ENCODE measurements around the gene ARHGAP42.

The ARHGAP42 gene

DNA sequence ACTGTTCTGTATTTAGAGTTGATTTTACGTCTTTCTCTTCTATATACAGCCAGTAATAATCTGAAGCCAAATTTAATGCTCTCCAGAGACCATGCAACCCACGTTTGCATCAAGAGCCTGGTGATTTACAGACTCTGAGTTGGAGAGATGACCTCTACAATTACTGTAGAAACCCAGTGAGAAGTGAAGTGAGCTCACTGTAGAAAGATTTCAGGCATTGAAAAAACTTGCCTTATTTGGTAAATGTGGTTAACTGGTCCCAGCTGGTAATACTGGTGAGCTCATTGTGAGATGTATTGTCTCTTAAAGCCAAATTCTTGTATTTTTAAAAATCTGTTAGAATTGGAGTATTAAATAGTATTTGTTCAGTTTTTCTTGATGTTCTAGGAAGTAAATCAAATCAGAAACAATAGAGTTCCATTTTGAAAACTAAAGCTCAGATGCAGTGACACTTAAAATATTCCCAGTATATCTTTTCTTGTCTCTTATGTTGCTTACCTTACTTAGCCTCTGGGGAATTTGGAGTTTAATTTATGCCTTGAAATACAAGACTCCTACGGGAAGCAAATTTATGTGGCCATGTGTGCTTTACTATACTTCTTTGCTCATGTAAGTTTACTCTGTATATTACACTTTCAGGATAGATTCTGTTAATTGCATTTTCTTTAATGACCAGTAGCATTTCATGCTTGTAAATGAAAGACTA is 189.9 kb downstream of the ARHGAP42 start:
- in situ Hi-C loops (cut with MboI; ENCODE audit: low pct_unique_long_range_greater_than_20kb, low sequenced_read_pairs, unreplicated experiment), result no loop called here
- TF ChIP-seq CTCF (IDR thresholded peaks at IDR 0.05; ENCODE audit: extremely low read depth, insufficient read depth, missing control alignments), result no peak
- peak; percentile 38 for DNase-seq (ENCODE audit: low spot score)

GRCh38 chr11:100878474-100878873 is 191.4 kb downstream of the ARHGAP42 start:
- no peak for DNase-seq (ENCODE audit: low spot score)
- in situ Hi-C loops (cut with MboI; ENCODE audit: low pct_unique_long_range_greater_than_20kb, low sequenced_read_pairs, unreplicated experiment), result no loop called here
- TF ChIP-seq CTCF (IDR thresholded peaks at IDR 0.05; ENCODE audit: extremely low read depth, insufficient read depth, missing control alignments), result no peak

DNA sequence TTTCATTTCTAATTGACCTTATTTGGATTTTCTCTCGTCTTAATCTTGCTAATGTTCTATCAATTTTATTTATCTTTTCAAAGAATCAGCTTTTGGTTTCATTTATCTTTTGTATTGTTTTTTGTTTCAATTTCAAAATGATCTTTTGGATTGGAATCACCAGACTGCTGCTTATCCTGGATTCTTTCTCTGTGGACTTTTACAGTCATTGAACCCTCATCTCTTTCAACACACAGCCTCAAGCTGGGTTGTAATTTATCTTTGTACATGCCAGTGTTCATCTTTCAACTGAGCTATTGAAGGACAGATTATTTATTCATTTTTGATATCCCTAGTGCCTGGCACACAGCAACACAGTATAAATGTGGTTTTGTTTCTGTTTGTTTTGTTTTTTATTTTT is 195.9 kb downstream of the ARHGAP42 start:
- in situ Hi-C loops (cut with MboI; ENCODE audit: low pct_unique_long_range_greater_than_20kb, low sequenced_read_pairs, unreplicated experiment), result no loop called here
- TF ChIP-seq CTCF (IDR thresholded peaks at IDR 0.05; ENCODE audit: extremely low read depth, insufficient read depth, missing control alignments), result no peak
- no peak for DNase-seq (ENCODE audit: low spot score)

DNA sequence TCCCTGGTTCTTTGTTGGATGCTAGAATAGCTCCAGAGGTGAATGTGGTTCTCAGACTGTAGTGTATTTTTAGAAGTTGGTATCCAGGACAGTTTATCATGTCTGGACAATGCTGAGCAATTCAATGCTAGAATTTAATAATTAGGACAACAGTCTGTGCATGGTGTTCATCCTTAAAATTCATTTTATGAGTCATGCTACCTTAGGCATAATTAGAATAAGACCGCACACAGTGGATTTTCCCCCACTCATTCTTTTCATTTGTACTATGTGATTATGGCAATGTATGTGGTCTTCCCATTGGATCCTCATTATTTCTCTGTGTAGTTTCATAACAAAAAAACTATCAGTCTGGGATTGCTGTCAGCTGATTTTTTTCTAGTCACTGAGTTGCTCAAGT is 196.7 kb downstream of the ARHGAP42 start:
- no peak for TF ChIP-seq CTCF (IDR thresholded peaks at IDR 0.05; ENCODE audit: extremely low read depth, insufficient read depth, missing control alignments)
- DNase-seq (ENCODE audit: low spot score), result no peak
- in situ Hi-C loops (cut with MboI; ENCODE audit: low pct_unique_long_range_greater_than_20kb, low sequenced_read_pairs, unreplicated experiment), result no loop called here

- no peak for DNase-seq (ENCODE audit: low spot score)
- in situ Hi-C loops (cut with MboI; ENCODE audit: low pct_unique_long_range_greater_than_20kb, low sequenced_read_pairs, unreplicated experiment), result no loop called here
- no peak for TF ChIP-seq CTCF (IDR thresholded peaks at IDR 0.05; ENCODE audit: extremely low read depth, insufficient read depth, missing control alignments)
Measured at GRCh38 chr11:100887659-100888058, 200.6 kb downstream of the ARHGAP42 start.

GRCh38 chr11:100888836-100889235 is 201.7 kb downstream of the ARHGAP42 start:
- TF ChIP-seq CTCF (IDR thresholded peaks at IDR 0.05; ENCODE audit: extremely low read depth, insufficient read depth, missing control alignments), result no peak
- in situ Hi-C loops (cut with MboI; ENCODE audit: low pct_unique_long_range_greater_than_20kb, low sequenced_read_pairs, unreplicated experiment), result no loop called here
- DNase-seq (ENCODE audit: low spot score), result no peak
